Right lobe of liver (tissue), 4 donors: ENCODE results near the gene POLR1A.

Source experiments
- POLR2A ChIP-seq: fragments of 450-650 bp; IDR thresholded peaks from one replicate; pipeline ENCODE4 v1.6.1; 2017; ENCODE audit warnings: antibody characterized with exemption, mild to moderate bottlenecking
- TF ChIP-seq, protein P1 (sequence below), 4 donors: fragments of 200-600 bp in 3 of 4; fragments of 450-650 bp in 1 of 4; IDR thresholded peaks; one replicate each; pipeline versions ENCODE4 v1.5.1 to v1.8.0; 2016 to 2022; ENCODE audit warnings: antibody characterized with exemption in 4 of 4, mild to moderate bottlenecking in 2 of 4
- donor health status: DM: no; HTN: no; CAD: no.
- donor health status: DM: no; HTN: no; CAD: no.
- donor health status: DM: no; HTN: yes; CAD: no.

DNA sequence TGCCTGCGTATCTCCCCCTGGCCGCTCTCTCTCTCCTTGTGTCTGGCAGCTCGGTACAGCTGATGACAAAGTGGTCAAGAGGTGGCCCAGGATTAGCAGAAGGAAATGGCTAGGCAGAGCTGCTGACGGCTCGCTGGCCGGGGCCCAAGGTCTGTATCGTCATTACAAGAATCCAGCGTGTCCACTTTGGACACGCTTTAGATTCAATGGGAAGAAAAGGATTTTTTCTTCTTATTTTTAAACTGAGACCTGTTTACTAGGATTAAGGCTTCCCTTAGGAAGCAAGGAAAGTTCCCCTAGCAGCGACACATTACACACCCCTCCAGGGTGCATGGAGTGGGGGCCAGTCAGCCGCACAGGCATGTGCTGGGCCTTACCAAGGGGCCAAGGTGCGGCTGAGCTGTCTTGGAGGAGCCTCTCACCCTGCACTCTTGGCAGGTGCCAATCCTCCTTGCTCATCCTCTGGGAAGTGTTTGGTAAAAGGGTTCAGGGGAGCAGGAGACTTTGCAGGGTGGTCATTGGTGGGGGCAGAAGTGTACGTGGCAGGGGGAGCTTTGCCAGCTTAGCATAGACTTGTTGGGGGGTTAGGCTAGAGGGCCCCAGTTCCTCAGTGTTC lies 76.8 kb downstream of the POLR1A start:
- TF ChIP-seq, protein P1, sequence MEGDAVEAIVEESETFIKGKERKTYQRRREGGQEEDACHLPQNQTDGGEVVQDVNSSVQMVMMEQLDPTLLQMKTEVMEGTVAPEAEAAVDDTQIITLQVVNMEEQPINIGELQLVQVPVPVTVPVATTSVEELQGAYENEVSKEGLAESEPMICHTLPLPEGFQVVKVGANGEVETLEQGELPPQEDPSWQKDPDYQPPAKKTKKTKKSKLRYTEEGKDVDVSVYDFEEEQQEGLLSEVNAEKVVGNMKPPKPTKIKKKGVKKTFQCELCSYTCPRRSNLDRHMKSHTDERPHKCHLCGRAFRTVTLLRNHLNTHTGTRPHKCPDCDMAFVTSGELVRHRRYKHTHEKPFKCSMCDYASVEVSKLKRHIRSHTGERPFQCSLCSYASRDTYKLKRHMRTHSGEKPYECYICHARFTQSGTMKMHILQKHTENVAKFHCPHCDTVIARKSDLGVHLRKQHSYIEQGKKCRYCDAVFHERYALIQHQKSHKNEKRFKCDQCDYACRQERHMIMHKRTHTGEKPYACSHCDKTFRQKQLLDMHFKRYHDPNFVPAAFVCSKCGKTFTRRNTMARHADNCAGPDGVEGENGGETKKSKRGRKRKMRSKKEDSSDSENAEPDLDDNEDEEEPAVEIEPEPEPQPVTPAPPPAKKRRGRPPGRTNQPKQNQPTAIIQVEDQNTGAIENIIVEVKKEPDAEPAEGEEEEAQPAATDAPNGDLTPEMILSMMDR (IDR thresholded peaks at IDR 0.05): no peak
- TF ChIP-seq POLR2A: no peak
